Fibroblast of lung (primary cell): ENCODE data around the gene IL22RA2. TPM values are rescaled to one million over a fixed set of nuclear protein-coding genes. Genes with fewer than 3 reads are reported as not detected.

ENCODE experiments used
- DNase-seq, 2 donors: peaks; one replicate each; pipeline versions ENCODE4 v3.0.0 to v3.0.0-alpha.2; 2010; ENCODE audit warnings: low read depth in 2 of 2
- H2AFZ ChIP-seq: 2 replicates; pipeline ENCODE4 v1.5.1; 2012; ENCODE audit warnings: low read length, control low read depth, inconsistent platforms
- H3K27ac ChIP-seq: 2 replicates; pipeline ENCODE4 v1.5.1; 2011; ENCODE audit warnings: low read length, control low read depth; ENCODE audit not compliant: insufficient read depth
- H3K27me3 ChIP-seq: 2 replicates; pipeline ENCODE4 v1.5.1; 2011; ENCODE audit warnings: mild to moderate bottlenecking, low read length; ENCODE audit not compliant: control insufficient read depth, insufficient read depth
- H3K36me3 ChIP-seq: 2 replicates; pipeline ENCODE4 v1.5.1; 2011; ENCODE audit warnings: low read length; ENCODE audit not compliant: control insufficient read depth, insufficient read depth
- H3K4me1 ChIP-seq: 2 replicates; pipeline ENCODE4 v1.5.1; 2011; ENCODE audit warnings: low read length; ENCODE audit not compliant: control insufficient read depth, insufficient read depth; ENCODE audit errors: extremely low read depth
- H3K4me2 ChIP-seq: 2 replicates; pipeline ENCODE4 v1.5.1; 2011; ENCODE audit warnings: low read length, control low read depth; ENCODE audit not compliant: insufficient read depth; ENCODE audit errors: extremely low read depth
- H3K4me3 ChIP-seq, 4 experiments: fragments of 200-600 bp in 1 of 4; sonication (generic) in 1 of 4; replicated peaks in 1 of 4; 2 replicates each; pipeline ENCODE4 v1.5.1; 2011 to 2016; ENCODE audit warnings: low read length in 4 of 4, low read depth in 3 of 4, mild to moderate bottlenecking in 3 of 4, control low read depth in 2 of 4, inconsistent platforms in 1 of 4, mixed read lengths in 1 of 4; ENCODE audit not compliant: insufficient read depth in 1 of 4; ENCODE audit errors: control extremely low read depth in 1 of 4
- H3K79me2 ChIP-seq: 2 replicates; pipeline ENCODE4 v1.5.1; 2012; ENCODE audit warnings: mild to moderate bottlenecking, low read length, inconsistent platforms; ENCODE audit not compliant: control insufficient read depth, insufficient read depth
- H3K9ac ChIP-seq: 2 replicates; pipeline ENCODE4 v1.5.1; 2011; ENCODE audit warnings: mild to moderate bottlenecking, low read length, control low read depth; ENCODE audit not compliant: insufficient read depth
- H3K9me3 ChIP-seq: 2 replicates; pipeline ENCODE4 v1.5.1; 2012; ENCODE audit warnings: low read depth, low read length; ENCODE audit not compliant: control insufficient read depth, insufficient read depth
- H4K20me1 ChIP-seq: 2 replicates; pipeline ENCODE4 v1.5.1; 2011; ENCODE audit warnings: low read length; ENCODE audit not compliant: control insufficient read depth, insufficient read depth; ENCODE audit errors: extremely low read depth
- CTCF ChIP-seq, 2 donors: IDR thresholded peaks in 1 of 2; conservative IDR thresholded peaks in 1 of 2; 1 replicate in 1 of 2; 2 replicates in 1 of 2; pipeline ENCODE4 v1.5.1; 2011 to 2012; ENCODE audit warnings: low read length in 2 of 2, control low read depth in 1 of 2, inconsistent platforms in 1 of 2, low read depth in 1 of 2, mild to moderate bottlenecking in 1 of 2
- EZH2 ChIP-seq: IDR thresholded peaks from 2 replicates; pipeline ENCODE4 v1.5.1; 2012; ENCODE audit warnings: low read length, control low read depth, mild to moderate bottlenecking; ENCODE audit errors: missing control alignments
- polyA plus RNA-seq, 2 donors: library from polyadenylated mRNA; depleted of rRNA in 1 of 2; stranded (reverse) in 1 of 2; unstranded in 1 of 2; fragments of >200 nt; gene quantifications; 2 replicates each; pipeline ENCODE4 v1.2.1, GENCODE V29; 2011 to 2012; ENCODE audit warnings: missing spikeins in 1 of 2
- total RNA-seq: library from RNA; depleted of rRNA; stranded (reverse); fragments of >200 nt; gene quantifications from 2 replicates; pipeline ENCODE4 v1.2.1, GENCODE V29; 2014

The IL22RA2 gene
- total and polyA plus RNA-seq, 2 donors (not counting 1 experiment from before 2014, with no cell fraction given): not detected

GRCh38 chr6:137145421-137145820 is 28.0 kb downstream of the IL22RA2 start:
- no peak overlapping the region for H2AFZ ChIP-seq
- TF ChIP-seq EZH2: no peak
- no peak for TF ChIP-seq CTCF (conservative IDR thresholded peaks at IDR 0.05 in 1 of 2, IDR thresholded peaks at IDR 0.05 in 1 of 2; ENCODE audit: low read depth in 1 of 2, low read length in 2 of 2)
- no peaks in the 10 kb centered on the region for H3K79me2 ChIP-seq
- no peak overlapping the region for H3K9ac ChIP-seq
- H3K4me3 ChIP-seq: no peak overlapping the region
- no peak overlapping the region for H3K27ac ChIP-seq
- H3K9me3 ChIP-seq: no peaks in the 10 kb centered on the region
- no peaks in the 10 kb centered on the region for H3K27me3 ChIP-seq
- H3K4me2 ChIP-seq: no peak overlapping the region
- H3K36me3 ChIP-seq: no peaks in the 10 kb centered on the region
- no peaks in the 10 kb centered on the region for H3K4me1 ChIP-seq
- no peak for DNase-seq
- H4K20me1 ChIP-seq: no peaks in the 10 kb centered on the region

GRCh38 chr6:137136065-137136464 is 37.4 kb downstream of the IL22RA2 start:
- no peaks in the 10 kb centered on the region for H3K79me2 ChIP-seq
- no peak overlapping the region for H3K4me2 ChIP-seq
- H3K4me3 ChIP-seq: no peak overlapping the region
- DNase-seq: peak in 1 of 2 donors; percentile 14
- peaks cover 3% of the 10 kb centered on the region for H3K27me3 ChIP-seq
- H3K27ac ChIP-seq: no peak overlapping the region
- no peaks in the 10 kb centered on the region for H3K36me3 ChIP-seq
- H3K4me1 ChIP-seq: no peaks in the 10 kb centered on the region
- no peaks in the 10 kb centered on the region for H4K20me1 ChIP-seq
- no peaks in the 10 kb centered on the region for H3K9me3 ChIP-seq
- no peak overlapping the region for H3K9ac ChIP-seq
- H2AFZ ChIP-seq: no peak overlapping the region
- TF ChIP-seq CTCF (conservative IDR thresholded peaks at IDR 0.05 in 1 of 2, IDR thresholded peaks at IDR 0.05 in 1 of 2; ENCODE audit: low read depth in 1 of 2, low read length in 2 of 2): no peak
- TF ChIP-seq EZH2: no peak

GRCh38 chr6:137134483-137134882 is 39.0 kb downstream of the IL22RA2 start:
- H3K9ac ChIP-seq: no peak overlapping the region
- no peaks in the 10 kb centered on the region for H3K36me3 ChIP-seq
- H3K4me2 ChIP-seq: no peak overlapping the region
- H3K4me1 ChIP-seq: no peaks in the 10 kb centered on the region
- DNase-seq: no peak
- H2AFZ ChIP-seq: no peak overlapping the region
- H3K4me3 ChIP-seq: no peak overlapping the region
- no peaks in the 10 kb centered on the region for H4K20me1 ChIP-seq
- TF ChIP-seq EZH2 (no peak), CTCF (conservative IDR thresholded peaks at IDR 0.05 in 1 of 2, IDR thresholded peaks at IDR 0.05 in 1 of 2; ENCODE audit: low read depth in 1 of 2, low read length in 2 of 2) (no peak)
- H3K27ac ChIP-seq: no peak overlapping the region
- peaks cover 3% of the 10 kb centered on the region for H3K27me3 ChIP-seq
- no peaks in the 10 kb centered on the region for H3K9me3 ChIP-seq
- no peaks in the 10 kb centered on the region for H3K79me2 ChIP-seq
